DOHH2 (cell line): Measurements from ENCODE around the gene WDFY3.

Experiments used
- H3F3A ChIP-seq: fragments of 200-600 bp; sonication (generic), shearing (Covaris generic); 2 replicates; pipeline ENCODE4 v1.6.0; 2016; ENCODE audit warnings: antibody characterized with exemption, mild to moderate bottlenecking; ENCODE audit not compliant: control insufficient read depth, insufficient read depth
- H3K27ac ChIP-seq: fragments of 200-600 bp; sonication (generic); 2 replicates; pipeline ENCODE4 v1.5.1; 2014; ENCODE audit warnings: low read depth, mild to moderate bottlenecking, low read length, moderate library complexity
- H3K27me3 ChIP-seq: fragments of 200-600 bp; sonication (generic); 2 replicates; pipeline ENCODE4 v1.6.1; 2014; ENCODE audit warnings: mild to moderate bottlenecking, low read length, mixed read lengths; ENCODE audit not compliant: control insufficient read depth
- H3K36me3 ChIP-seq: fragments of 200-600 bp; sonication (generic); 2 replicates; pipeline ENCODE4 v1.6.1; 2014; ENCODE audit warnings: mild to moderate bottlenecking, low read length, moderate library complexity, mixed read lengths; ENCODE audit not compliant: control insufficient read depth
- H3K4me1 ChIP-seq: fragments of 200-600 bp; sonication (generic); 2 replicates; pipeline ENCODE4 v1.6.1; 2014; ENCODE audit warnings: mild to moderate bottlenecking, low read length, mixed read lengths; ENCODE audit not compliant: control insufficient read depth
- H3K4me2 ChIP-seq: fragments of 200-600 bp; sonication (generic); 2 replicates; pipeline ENCODE4 v1.6.0; 2014; ENCODE audit warnings: mild to moderate bottlenecking, low read length, moderate library complexity
- H3K4me3 ChIP-seq: fragments of 200-600 bp; sonication (generic); 2 replicates; pipeline ENCODE4 v1.5.1; 2014; ENCODE audit warnings: mild to moderate bottlenecking, low read length, mixed read lengths
- H3K79me2 ChIP-seq: fragments of 200-600 bp; sonication (generic); 2 replicates; pipeline ENCODE4 v1.6.1; 2014; ENCODE audit warnings: mild to moderate bottlenecking, low read length, mixed read lengths; ENCODE audit not compliant: control insufficient read depth
- H3K9me2 ChIP-seq: fragments of 200-600 bp; sonication (generic); replicated peaks from 2 replicates; pipeline ENCODE4 v1.6.1; 2014; ENCODE audit warnings: mild to moderate bottlenecking, low read length, mixed read lengths; ENCODE audit not compliant: control insufficient read depth
- H3K9me3 ChIP-seq: fragments of 200-600 bp; sonication (generic); 2 replicates; pipeline ENCODE4 v1.6.1; 2014; ENCODE audit warnings: antibody characterized with exemption, low read length, mixed read lengths; ENCODE audit not compliant: control insufficient read depth, insufficient read depth
- H4K20me1 ChIP-seq: fragments of 200-600 bp; sonication (generic); 2 replicates; pipeline ENCODE4 v1.6.0; 2014; ENCODE audit warnings: low read depth, mild to moderate bottlenecking, antibody characterized with exemption, low read length, moderate library complexity; ENCODE audit not compliant: control insufficient read depth, insufficient read depth
- CTCF ChIP-seq: fragments of 200-600 bp; sonication (generic); IDR thresholded peaks from one replicate; pipeline ENCODE4 v1.5.1; 2014; ENCODE audit warnings: antibody characterized with exemption, mild to moderate bottlenecking, low read depth, low read length; ENCODE audit not compliant: poor library complexity, severe bottlenecking
- EZH2phosphoT487 ChIP-seq: fragments of 200-600 bp; sonication (generic); IDR thresholded peaks from 2 replicates; pipeline ENCODE4 v1.6.1; 2017; ENCODE audit warnings: borderline replicate concordance, mild to moderate bottlenecking, antibody characterized with exemption, low read length, moderate library complexity, mixed read lengths

Gene WDFY3

DNA sequence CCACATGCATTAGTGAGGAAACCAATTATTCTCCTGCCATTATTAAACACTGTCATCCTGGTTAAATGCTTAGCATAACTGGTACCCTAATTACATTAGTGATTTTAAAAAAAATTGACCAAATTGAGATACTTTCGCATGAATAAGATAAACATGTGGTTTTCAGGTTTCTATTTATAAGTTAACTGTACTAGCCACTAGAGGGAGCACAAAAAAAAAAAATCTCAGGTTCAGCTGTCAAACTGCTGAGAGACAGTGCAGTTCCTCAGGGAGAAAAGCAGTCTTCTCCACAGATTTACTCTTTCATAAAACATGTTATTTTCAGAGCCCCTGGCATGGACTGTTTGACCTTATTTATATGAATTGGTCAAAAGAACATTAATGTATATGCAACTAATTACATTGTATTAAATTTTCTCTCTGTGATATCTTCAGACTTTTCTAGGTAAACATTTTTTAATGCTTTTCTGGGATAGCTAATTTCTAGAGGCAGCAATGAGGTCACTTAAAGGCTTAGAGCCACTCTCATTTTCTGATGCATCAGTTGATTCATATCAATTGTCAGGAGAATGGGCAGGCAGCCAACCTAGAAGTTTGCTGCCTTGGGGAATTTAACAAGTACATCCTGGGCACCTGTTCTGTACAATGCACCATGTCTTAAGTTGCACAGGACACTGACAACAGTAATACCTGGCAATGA, 216.1 kb downstream of the WDFY3 start:
- no peak for TF ChIP-seq EZH2phosphoT487
- TF ChIP-seq CTCF: peak; percentile 65
- H3K9me2 ChIP-seq: no peaks in the 10 kb centered on the region
- H3K79me2 ChIP-seq: no peaks in the 10 kb centered on the region
- H3K4me1 ChIP-seq: no peaks in the 10 kb centered on the region
- no peaks in the 10 kb centered on the region for H4K20me1 ChIP-seq
- no peak overlapping the region for H3K27ac ChIP-seq
- no peaks in the 10 kb centered on the region for H3K27me3 ChIP-seq
- H3K4me2 ChIP-seq: no peak overlapping the region
- no peak overlapping the region for H3K4me3 ChIP-seq
- no peaks in the 10 kb centered on the region for H3F3A ChIP-seq
- no peaks in the 10 kb centered on the region for H3K36me3 ChIP-seq
- no peaks in the 10 kb centered on the region for H3K9me3 ChIP-seq

DNA sequence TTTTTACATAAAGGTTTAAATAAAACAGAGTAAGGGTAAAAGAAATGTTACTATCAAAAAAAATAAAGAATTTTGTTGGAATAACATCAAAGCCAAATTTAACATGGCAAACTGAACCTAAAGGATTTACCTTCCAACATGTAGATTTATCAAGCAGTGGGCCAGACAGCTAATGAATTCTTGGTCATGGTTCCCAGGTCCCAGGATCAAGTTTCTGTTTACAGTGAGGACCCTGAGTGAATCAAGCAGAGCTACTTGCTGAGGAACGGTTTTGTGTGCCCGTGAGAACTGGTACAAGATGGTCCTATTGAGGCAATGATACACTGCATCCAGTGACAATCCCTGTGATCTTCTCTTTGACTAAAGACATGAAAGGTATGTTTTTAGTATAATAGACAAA, 226.4 kb downstream of the WDFY3 start:
- no peak overlapping the region for H3K27ac ChIP-seq
- no peaks in the 10 kb centered on the region for H3K4me1 ChIP-seq
- no peaks in the 10 kb centered on the region for H3K79me2 ChIP-seq
- H3F3A ChIP-seq: no peaks in the 10 kb centered on the region
- no peak overlapping the region for H3K4me3 ChIP-seq
- H3K9me3 ChIP-seq: no peaks in the 10 kb centered on the region
- H3K27me3 ChIP-seq: peaks cover 3% of the 10 kb centered on the region; the same call in 1 of the 2 replicates
- H4K20me1 ChIP-seq: no peaks in the 10 kb centered on the region
- H3K36me3 ChIP-seq: no peaks in the 10 kb centered on the region
- no peak for TF ChIP-seq CTCF
- no peak for TF ChIP-seq EZH2phosphoT487
- H3K4me2 ChIP-seq: no peak overlapping the region
- H3K9me2 ChIP-seq: no peaks in the 10 kb centered on the region

DNA sequence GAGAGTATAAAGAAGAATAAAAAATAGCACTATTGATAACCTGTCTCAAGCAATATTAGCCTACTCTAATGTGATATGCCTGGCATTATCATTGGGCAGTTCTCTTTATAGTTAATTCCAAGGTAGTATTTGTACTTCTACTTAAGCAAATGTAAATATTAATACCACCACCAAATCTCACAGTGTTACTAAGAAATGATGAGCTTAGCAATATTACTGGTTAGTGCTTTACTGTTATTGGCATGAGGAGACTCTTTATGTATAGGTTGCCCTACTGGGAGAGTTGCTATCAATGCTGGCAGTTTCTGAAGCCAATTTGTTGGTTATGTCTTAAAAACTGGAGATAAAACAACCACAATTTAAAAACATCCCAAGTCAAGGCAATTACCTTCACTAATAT, 227.9 kb downstream of the WDFY3 start:
- no peaks in the 10 kb centered on the region for H3F3A ChIP-seq
- H3K36me3 ChIP-seq: no peaks in the 10 kb centered on the region
- no peaks in the 10 kb centered on the region for H3K9me2 ChIP-seq
- no peaks in the 10 kb centered on the region for H3K4me1 ChIP-seq
- H3K27me3 ChIP-seq: peaks cover 5% of the 10 kb centered on the region; the same call in 1 of the 2 replicates
- H3K4me3 ChIP-seq: no peak overlapping the region
- TF ChIP-seq EZH2phosphoT487 (no peak), CTCF (no peak)
- no peak overlapping the region for H3K4me2 ChIP-seq
- no peaks in the 10 kb centered on the region for H3K9me3 ChIP-seq
- H3K27ac ChIP-seq: no peak overlapping the region
- no peaks in the 10 kb centered on the region for H3K79me2 ChIP-seq
- no peaks in the 10 kb centered on the region for H4K20me1 ChIP-seq
